ENCODE results near the gene EDNRA.

The EDNRA gene

GRCh38 chr4:147498031-147498660, 17.2 kb downstream of the EDNRA start:
- H3K27ac Mint-ChIP-seq, result peak overlapping the region in 1 of 3 experiments; percentile 45
- H3K4me1 Mint-ChIP-seq, result peaks cover 13% of the 10 kb centered on the region
- H3K9me3 Mint-ChIP-seq, result no peaks in the 10 kb centered on the region
- H3K36me3 Mint-ChIP-seq (ENCODE audit: low read depth), result peaks cover 43% of the 10 kb centered on the region
- no peaks in the 10 kb centered on the region for H3K27me3 Mint-ChIP-seq (ENCODE audit: low read depth)
- H3K4me3 Mint-ChIP-seq, result no peak overlapping the region
- no peak for TF ChIP-seq CTCF (IDR thresholded peaks at IDR 0.05; ENCODE audit: unreplicated experiment in 3 of 3)

- no peak overlapping the region for H3K27ac Mint-ChIP-seq
- peaks cover 12% of the 10 kb centered on the region for H3K4me1 Mint-ChIP-seq
- H3K36me3 Mint-ChIP-seq (ENCODE audit: low read depth), result peaks cover 42% of the 10 kb centered on the region
- TF ChIP-seq CTCF (IDR thresholded peaks at IDR 0.05; ENCODE audit: unreplicated experiment in 3 of 3), result no peak
- no peaks in the 10 kb centered on the region for H3K27me3 Mint-ChIP-seq (ENCODE audit: low read depth)
- H3K9me3 Mint-ChIP-seq, result no peaks in the 10 kb centered on the region
- no peak overlapping the region for H3K4me3 Mint-ChIP-seq
Observed at GRCh38 chr4:147508346-147508745, 27.4 kb downstream of the EDNRA start.

- Mint-ChIP-seq H3K36me3 (ENCODE audit: low read depth) (peaks cover 46% of the 10 kb centered on the region), H3K27ac (no peak overlapping the region), H3K27me3 (ENCODE audit: low read depth) (no peaks in the 10 kb centered on the region), H3K4me3 (no peak overlapping the region), H3K4me1 (peaks cover 12% of the 10 kb centered on the region), H3K9me3 (no peaks in the 10 kb centered on the region)
- TF ChIP-seq CTCF (IDR thresholded peaks at IDR 0.05; ENCODE audit: unreplicated experiment in 3 of 3), result no peak
Observed at GRCh38 chr4:147509386-147509785, 28.5 kb downstream of the EDNRA start.

DNA sequence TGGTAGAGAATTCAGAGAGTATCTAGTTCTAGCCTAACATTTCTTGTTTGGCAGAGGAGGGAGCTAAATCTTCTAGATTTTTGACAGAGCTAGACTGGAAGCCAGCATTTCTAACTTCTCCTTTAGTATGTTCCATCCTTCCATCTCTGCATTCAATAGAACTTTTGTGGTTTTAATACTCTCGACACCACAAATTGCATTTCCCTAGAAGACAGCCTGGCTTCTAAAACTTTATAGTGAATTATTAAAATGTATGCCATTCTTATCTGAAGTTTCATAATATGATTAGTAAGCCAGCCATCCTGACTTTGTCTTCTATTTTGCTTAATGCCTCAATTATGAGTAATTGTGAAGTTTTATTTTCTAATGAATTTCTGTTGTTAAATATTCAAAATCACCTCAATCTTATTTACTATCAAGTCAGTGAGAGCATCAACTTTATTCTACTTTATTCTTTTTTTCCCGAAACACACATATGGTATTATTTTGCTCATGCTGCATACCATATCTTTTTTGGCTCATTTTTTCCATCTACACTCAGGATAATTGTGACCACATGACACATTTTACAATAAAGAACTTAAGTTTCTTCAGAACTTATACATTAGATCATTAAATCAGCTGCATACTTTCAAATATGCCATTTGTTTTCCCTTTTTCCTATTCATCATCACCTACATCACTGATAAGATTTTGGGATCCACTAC, 30.2 kb downstream of the EDNRA start:
- Mint-ChIP-seq H3K27ac (peak overlapping the region; percentile 39 to 71 (median 55)), H3K27me3 (ENCODE audit: low read depth) (no peaks in the 10 kb centered on the region), H3K36me3 (ENCODE audit: low read depth) (peaks cover 44% of the 10 kb centered on the region), H3K4me3 (no peak overlapping the region), H3K9me3 (no peaks in the 10 kb centered on the region), H3K4me1 (peaks cover 12% of the 10 kb centered on the region)
- TF ChIP-seq CTCF (IDR thresholded peaks at IDR 0.05; ENCODE audit: unreplicated experiment in 3 of 3), result no peak

DNA sequence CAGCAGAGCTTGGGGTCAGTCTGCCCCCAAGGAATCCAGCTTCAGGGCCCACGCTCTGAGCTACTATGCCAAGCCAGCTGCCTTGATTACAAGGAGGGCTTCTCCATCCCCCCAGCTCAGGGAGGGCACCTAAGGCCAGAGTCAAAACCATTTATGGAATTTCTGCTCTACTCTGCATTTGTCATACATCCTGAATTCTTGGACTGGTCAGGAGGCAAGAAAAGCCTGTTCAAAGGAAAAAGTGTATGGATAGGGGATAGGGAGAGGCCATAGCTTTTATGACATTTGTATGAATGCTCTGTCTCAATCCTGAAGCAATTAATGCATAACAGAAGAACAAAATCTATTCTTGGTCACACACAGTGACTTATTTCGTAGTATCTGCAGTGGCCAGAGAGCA, 32.2 kb downstream of the EDNRA start:
- Mint-ChIP-seq H3K27me3 (ENCODE audit: low read depth) (no peaks in the 10 kb centered on the region), H3K36me3 (ENCODE audit: low read depth) (peaks cover 34% of the 10 kb centered on the region), H3K4me3 (no peak overlapping the region), H3K4me1 (peaks cover 16% of the 10 kb centered on the region), H3K9me3 (no peaks in the 10 kb centered on the region), H3K27ac (peak overlapping the region in 1 of 3 experiments; percentile 8)
- TF ChIP-seq CTCF (IDR thresholded peaks at IDR 0.05; ENCODE audit: unreplicated experiment in 3 of 3), result no peak

GRCh38 chr4:147513952-147514351, 33.1 kb downstream of the EDNRA start:
- Mint-ChIP-seq H3K36me3 (ENCODE audit: low read depth) (peaks cover 36% of the 10 kb centered on the region), H3K9me3 (no peaks in the 10 kb centered on the region), H3K4me3 (no peak overlapping the region), H3K4me1 (peaks cover 16% of the 10 kb centered on the region), H3K27me3 (ENCODE audit: low read depth) (no peaks in the 10 kb centered on the region), H3K27ac (no peak overlapping the region)
- no peak for TF ChIP-seq CTCF (IDR thresholded peaks at IDR 0.05; ENCODE audit: unreplicated experiment in 3 of 3)
